ENCODE measurements around the gene SCFD2.
"Not testable (repeated sequence)": the region's sequence is repeated elsewhere in the genome, so short reads cannot be mapped to it uniquely, and the experiment has no call there.

The SCFD2 gene

DNA sequence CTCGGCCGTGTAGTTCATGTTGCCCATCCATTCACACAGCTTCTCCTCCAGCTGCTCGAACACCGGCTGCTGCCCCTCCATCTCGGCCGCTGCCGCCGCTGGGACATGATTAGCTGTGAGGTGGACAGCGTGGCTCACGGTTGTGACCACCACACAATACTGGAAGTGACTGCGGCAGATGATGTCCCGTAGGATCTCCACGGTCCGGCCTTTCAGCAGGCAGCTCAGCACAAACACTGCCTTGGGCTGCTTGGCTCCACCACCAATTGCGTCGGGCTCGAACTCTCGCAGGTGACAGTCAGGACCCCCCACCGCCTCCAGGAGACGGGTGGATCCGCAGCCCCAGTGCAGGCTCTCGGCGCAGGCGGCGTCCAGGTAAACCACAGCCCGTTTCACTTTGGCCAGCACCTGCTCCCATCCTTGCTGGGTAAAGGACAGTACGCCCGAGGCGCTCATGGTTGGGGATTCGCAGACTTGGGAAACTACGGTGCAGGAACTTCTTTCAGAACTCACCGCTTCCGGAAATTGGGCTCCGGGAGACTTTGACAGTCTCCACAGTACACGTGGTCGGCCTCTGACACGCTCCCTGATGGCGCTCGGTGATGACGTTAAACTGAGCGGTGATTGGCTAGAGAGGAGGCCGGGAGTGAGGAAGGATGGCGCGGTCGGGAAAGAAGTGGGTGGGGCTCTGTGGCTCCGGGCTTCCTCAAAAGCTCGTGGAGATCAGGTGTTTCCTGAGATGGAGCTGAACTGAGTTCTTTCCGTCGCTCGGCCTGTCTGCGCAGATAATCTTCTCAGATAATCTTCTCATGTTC lies at the start of gene SCFD2:
Gene SCFD2, minus strand, starts transcription at position 576 of the 815 bp plus-strand sequence.
- H3K27me3 ChIP-seq (ENCODE audit: insufficient read depth, insufficient read length): peaks cover 14% of the 10 kb centered on the region
- H3K4me3 ChIP-seq (ENCODE audit: insufficient read length, low read depth): peak within 1 kb of the TSS; percentile 92
- no peaks in the 10 kb centered on the region for H3K4me1 ChIP-seq (ENCODE audit: insufficient read depth, insufficient read length)
- DNase-seq (ENCODE audit: low read depth, low spot score): peak; percentile 90
- H3K9me3 ChIP-seq (ENCODE audit: insufficient read depth, low read length): no peaks in the 10 kb centered on the region
- H3K36me3 ChIP-seq (ENCODE audit: insufficient read depth, insufficient read length, low read length): no peaks in the 10 kb centered on the region
- no peak for TF ChIP-seq ZNF274 (IDR thresholded peaks at IDR 0.05; ENCODE audit: low read depth, low read length)
- TF ChIP-seq YY1 (IDR thresholded peaks at IDR 0.05; ENCODE audit: insufficient read depth, insufficient read length): no peak
- no peak for TF ChIP-seq SUZ12 (IDR thresholded peaks at IDR 0.05; ENCODE audit: extremely low read depth, insufficient read depth, insufficient read length)
- H3K9ac ChIP-seq (ENCODE audit: insufficient read length, low read depth): peak within 1 kb of the TSS; percentile 77

DNA sequence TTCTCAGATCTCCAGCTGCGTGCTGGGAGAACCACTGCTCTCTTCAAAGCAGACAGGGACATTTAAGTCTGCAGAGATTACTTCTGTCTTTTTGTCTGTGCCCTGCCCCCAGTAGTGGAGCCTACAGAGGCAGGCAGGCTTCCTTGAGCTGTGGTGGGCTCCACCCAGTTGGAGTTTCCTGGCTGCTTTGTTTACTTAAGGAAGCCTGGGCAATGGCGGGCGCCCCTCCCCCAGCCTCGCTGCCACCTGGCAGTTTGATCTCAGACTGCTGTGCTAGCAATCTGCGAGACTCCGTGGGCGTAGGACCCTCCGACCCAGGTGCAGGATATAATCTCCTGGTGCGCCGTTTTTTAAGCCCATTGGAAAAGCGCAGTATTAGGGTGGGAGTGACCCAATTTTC lies 43.6 kb upstream of the SCFD2 start:
- H3K4me1 ChIP-seq (ENCODE audit: insufficient read depth, insufficient read length); H3K36me3 ChIP-seq (ENCODE audit: insufficient read depth, insufficient read length, low read length); H3K4me3 ChIP-seq (ENCODE audit: insufficient read length, low read depth); H3K9ac ChIP-seq (ENCODE audit: insufficient read length, low read depth); H3K27me3 ChIP-seq (ENCODE audit: insufficient read depth, insufficient read length); DNase-seq (ENCODE audit: low read depth, low spot score): not testable (repeated sequence)
- peaks cover 12% of the 10 kb centered on the region; the same call in 1 of the 2 replicates for H3K9me3 ChIP-seq (ENCODE audit: insufficient read depth, low read length)

DNA sequence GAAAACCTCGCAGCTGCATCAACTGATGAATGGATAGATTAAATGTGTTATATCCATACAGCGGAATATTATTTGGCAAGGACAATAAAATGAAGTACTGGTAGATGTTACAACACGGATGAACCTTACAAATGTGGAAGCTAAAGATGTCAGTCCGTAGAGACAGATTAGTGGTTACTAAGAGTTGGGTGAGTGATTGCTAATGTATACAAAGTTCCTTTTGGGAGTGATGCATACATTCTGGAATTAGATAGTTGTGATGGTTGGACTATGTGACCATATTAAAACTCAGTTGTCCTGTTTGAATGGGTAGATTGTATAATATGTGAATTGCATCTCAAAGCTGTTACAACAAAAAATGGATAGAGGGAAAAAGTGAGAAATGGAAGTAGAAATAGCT lies 14.4 kb upstream of the SCFD2 start:
- H3K27me3 ChIP-seq (ENCODE audit: insufficient read depth, insufficient read length): no peaks in the 10 kb centered on the region

DNA sequence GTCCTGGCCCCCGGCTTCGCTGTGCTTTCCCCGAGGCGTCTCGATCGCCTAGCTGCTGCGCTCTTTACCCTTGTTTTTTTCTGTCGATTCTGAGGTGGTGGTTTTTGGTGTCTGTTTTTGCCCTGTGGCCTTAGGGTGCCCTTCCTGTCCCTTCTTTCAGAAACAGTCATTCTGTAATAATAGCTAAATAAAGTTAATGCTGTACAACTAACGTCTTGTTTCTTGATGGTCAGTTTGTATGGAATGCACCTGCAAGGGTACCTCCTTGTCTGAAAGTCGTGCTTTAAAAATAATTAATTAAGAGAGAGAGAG lies 12.3 kb upstream of the SCFD2 start:
- TF ChIP-seq SUZ12 (IDR thresholded peaks at IDR 0.05; ENCODE audit: extremely low read depth, insufficient read depth, insufficient read length): no peak
- no peak for TF ChIP-seq ZNF274 (IDR thresholded peaks at IDR 0.05; ENCODE audit: low read depth, low read length)
- no peak for TF ChIP-seq YY1 (IDR thresholded peaks at IDR 0.05; ENCODE audit: insufficient read depth, insufficient read length)

More for the DNA sequence above, 14.4 kb upstream of the SCFD2 start:
- no peaks in the 10 kb centered on the region for H3K9me3 ChIP-seq (ENCODE audit: insufficient read depth, low read length)
- no peak for DNase-seq (ENCODE audit: low read depth, low spot score)
- no peak overlapping the region for H3K9ac ChIP-seq (ENCODE audit: insufficient read length, low read depth)
- H3K4me3 ChIP-seq (ENCODE audit: insufficient read length, low read depth): no peak overlapping the region
- TF ChIP-seq SUZ12 (IDR thresholded peaks at IDR 0.05; ENCODE audit: extremely low read depth, insufficient read depth, insufficient read length): no peak
- TF ChIP-seq YY1 (IDR thresholded peaks at IDR 0.05; ENCODE audit: insufficient read depth, insufficient read length): no peak
- no peak for TF ChIP-seq ZNF274 (IDR thresholded peaks at IDR 0.05; ENCODE audit: low read depth, low read length)
- no peaks in the 10 kb centered on the region for H3K4me1 ChIP-seq (ENCODE audit: insufficient read depth, insufficient read length)
- peaks cover 43% of the 10 kb centered on the region for H3K36me3 ChIP-seq (ENCODE audit: insufficient read depth, insufficient read length, low read length)

DNA sequence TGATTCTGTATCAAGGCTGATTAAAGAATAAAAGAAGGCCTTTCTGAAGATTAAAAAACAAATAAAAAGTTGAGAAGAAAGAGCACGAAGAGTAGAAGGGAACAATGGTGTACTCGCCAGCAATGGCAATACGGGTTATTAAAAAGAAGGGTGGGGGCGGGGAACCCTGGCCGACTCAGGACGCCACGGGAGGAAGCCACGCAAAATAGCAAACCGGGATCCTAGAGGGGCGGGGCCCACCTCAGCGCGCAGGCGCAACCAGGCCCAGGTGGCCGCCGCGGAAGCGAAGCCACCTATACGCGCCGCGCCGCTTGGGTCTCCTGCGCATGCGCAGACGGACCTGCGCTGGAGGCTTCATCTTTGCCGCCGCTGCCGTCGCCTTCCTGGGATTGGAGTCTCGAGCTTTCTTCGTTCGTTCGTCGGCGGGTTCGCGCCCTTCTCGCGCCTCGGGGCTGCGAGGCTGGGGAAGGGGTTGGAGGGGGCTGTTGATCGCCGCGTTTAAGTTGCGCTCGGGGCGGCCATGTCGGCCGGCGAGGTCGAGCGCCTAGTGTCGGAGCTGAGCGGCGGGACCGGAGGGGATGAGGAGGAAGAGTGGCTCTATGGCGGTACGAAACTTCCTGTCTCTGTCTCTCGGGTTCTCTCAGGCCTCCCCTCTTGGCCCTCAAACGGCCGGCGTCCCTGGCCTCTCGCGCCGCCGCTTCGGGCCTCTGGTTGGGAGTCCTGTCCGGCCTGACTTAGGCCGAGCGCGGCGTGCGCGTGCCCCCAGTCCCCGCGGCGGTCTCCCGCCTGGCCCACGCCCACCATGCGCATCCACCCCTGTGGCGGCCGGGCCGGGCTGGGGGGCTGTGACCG lies 11.7 kb upstream of the SCFD2 start, which contains the start of gene FIP1L1:
Gene FIP1L1, plus strand, starts transcription at position 323 of the 852 bp plus-strand sequence. Its CDS starts 198 bp downstream, at position 521.
- Histone ChIP-seq H3K4me3 (ENCODE audit: insufficient read length, low read depth) (peak within 1 kb of the TSS; percentile 90), H3K9ac (ENCODE audit: insufficient read length, low read depth) (peak within 1 kb of the TSS; percentile 93), H3K9me3 (ENCODE audit: insufficient read depth, low read length) (no peaks in the 10 kb centered on the region), H3K4me1 (ENCODE audit: insufficient read depth, insufficient read length) (no peaks in the 10 kb centered on the region), H3K36me3 (ENCODE audit: insufficient read depth, insufficient read length, low read length) (peaks cover 23% of the 10 kb centered on the region), H3K27me3 (ENCODE audit: insufficient read depth, insufficient read length) (no peaks in the 10 kb centered on the region)
- no peak for TF ChIP-seq ZNF274 (IDR thresholded peaks at IDR 0.05; ENCODE audit: low read depth, low read length)
- TF ChIP-seq SUZ12 (IDR thresholded peaks at IDR 0.05; ENCODE audit: extremely low read depth, insufficient read depth, insufficient read length): no peak
- no peak for TF ChIP-seq YY1 (IDR thresholded peaks at IDR 0.05; ENCODE audit: insufficient read depth, insufficient read length)
- peak; percentile 65 for DNase-seq (ENCODE audit: low read depth, low spot score)

More for the DNA sequence above, 12.3 kb upstream of the SCFD2 start:
- Histone ChIP-seq H3K4me3 (ENCODE audit: insufficient read length, low read depth) (peak overlapping the region; percentile 90), H3K27me3 (ENCODE audit: insufficient read depth, insufficient read length) (no peaks in the 10 kb centered on the region), H3K36me3 (ENCODE audit: insufficient read depth, insufficient read length, low read length) (peaks cover 25% of the 10 kb centered on the region), H3K9ac (ENCODE audit: insufficient read length, low read depth) (peak overlapping the region; percentile 93), H3K9me3 (ENCODE audit: insufficient read depth, low read length) (no peaks in the 10 kb centered on the region), H3K4me1 (ENCODE audit: insufficient read depth, insufficient read length) (no peaks in the 10 kb centered on the region)
- no peak for DNase-seq (ENCODE audit: low read depth, low spot score)

DNA sequence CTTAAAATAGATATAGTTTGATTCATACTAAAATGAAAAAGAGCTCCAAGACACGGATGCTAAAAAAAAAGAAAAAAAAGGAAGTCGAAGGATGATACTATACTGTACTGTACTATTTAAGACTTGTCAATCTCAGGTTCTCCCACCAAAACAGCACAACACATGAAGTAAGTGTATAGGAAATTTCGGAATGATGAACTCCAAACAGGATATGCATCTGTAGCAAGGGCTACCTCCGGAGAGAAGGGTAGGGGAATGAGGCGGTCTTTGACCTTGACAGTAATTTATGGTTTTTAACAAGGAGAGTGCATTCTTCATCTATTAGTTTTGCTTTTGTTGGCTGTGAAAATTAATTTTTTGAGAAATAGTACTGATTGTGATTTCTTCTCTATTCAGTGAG lies 11.0 kb upstream of the SCFD2 start:
- H3K4me3 ChIP-seq (ENCODE audit: insufficient read length, low read depth): peak overlapping the region; percentile 90
- no peak for TF ChIP-seq SUZ12 (IDR thresholded peaks at IDR 0.05; ENCODE audit: extremely low read depth, insufficient read depth, insufficient read length)
- TF ChIP-seq YY1 (IDR thresholded peaks at IDR 0.05; ENCODE audit: insufficient read depth, insufficient read length): no peak
- TF ChIP-seq ZNF274 (IDR thresholded peaks at IDR 0.05; ENCODE audit: low read depth, low read length): no peak

DNA sequence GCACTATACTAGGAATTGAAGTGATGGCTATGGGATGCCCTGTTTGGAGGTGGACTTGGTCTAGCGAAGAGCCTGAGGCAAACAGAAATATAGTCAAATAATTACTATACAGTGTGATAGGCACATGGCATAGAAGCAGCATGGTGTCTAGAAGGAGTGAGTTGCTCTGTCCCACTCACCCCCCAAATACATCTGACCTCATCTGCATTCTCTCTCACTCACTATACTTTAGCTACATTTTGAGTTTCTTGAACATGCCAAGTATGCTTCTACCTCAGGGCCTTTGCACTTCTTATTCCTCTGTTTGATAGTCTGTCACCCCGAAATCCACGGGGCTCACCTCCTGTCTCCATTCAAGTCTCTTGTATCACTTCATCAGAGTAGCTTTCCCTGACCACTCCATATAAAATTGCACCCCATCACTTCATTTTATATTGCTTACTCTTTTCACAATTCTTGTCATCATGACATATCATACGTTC lies 9.0 kb upstream of the SCFD2 start:
- Histone ChIP-seq H3K36me3 (ENCODE audit: insufficient read depth, insufficient read length, low read length) (peaks cover 4% of the 10 kb centered on the region), H3K4me3 (ENCODE audit: insufficient read length, low read depth) (no peak overlapping the region), H3K27me3 (ENCODE audit: insufficient read depth, insufficient read length) (peaks cover 3% of the 10 kb centered on the region), H3K9me3 (ENCODE audit: insufficient read depth, low read length) (no peaks in the 10 kb centered on the region), H3K4me1 (ENCODE audit: insufficient read depth, insufficient read length) (no peaks in the 10 kb centered on the region), H3K9ac (ENCODE audit: insufficient read length, low read depth) (no peak overlapping the region)
- TF ChIP-seq YY1 (IDR thresholded peaks at IDR 0.05; ENCODE audit: insufficient read depth, insufficient read length): no peak
- TF ChIP-seq SUZ12 (IDR thresholded peaks at IDR 0.05; ENCODE audit: extremely low read depth, insufficient read depth, insufficient read length): no peak
- TF ChIP-seq ZNF274 (IDR thresholded peaks at IDR 0.05; ENCODE audit: low read depth, low read length): no peak
- no peak for DNase-seq (ENCODE audit: low read depth, low spot score)

More for the DNA sequence above, 11.0 kb upstream of the SCFD2 start:
- Histone ChIP-seq H3K9ac (ENCODE audit: insufficient read length, low read depth) (no peak overlapping the region), H3K9me3 (ENCODE audit: insufficient read depth, low read length) (no peaks in the 10 kb centered on the region), H3K27me3 (ENCODE audit: insufficient read depth, insufficient read length) (no peaks in the 10 kb centered on the region), H3K36me3 (ENCODE audit: insufficient read depth, insufficient read length, low read length) (peaks cover 18% of the 10 kb centered on the region), H3K4me1 (ENCODE audit: insufficient read depth, insufficient read length) (no peaks in the 10 kb centered on the region)
- DNase-seq (ENCODE audit: low read depth, low spot score): no peak
